Mesenchymal stem cell (in vitro differentiated cells and primary cell): ENCODE data around the gene COL23A1.
A peak's percentile ranks its signal among the peaks of the same experiment; 100 is the strongest.

Experiments used
- DNase-seq: peaks from one replicate; pipeline ENCODE4 v3.0.0-alpha.2; 2013
- H2AFZ ChIP-seq: one replicate; pipeline ENCODE4 v1.6.1; 2013; ENCODE audit warnings: low read depth, mild to moderate bottlenecking, control low read depth, inconsistent platforms, low read length, moderate library complexity
- H2AK5ac ChIP-seq: 2 replicates; pipeline ENCODE4 v1.6.1; 2013; ENCODE audit warnings: low read length, moderate library complexity, mild to moderate bottlenecking, inconsistent platforms; ENCODE audit not compliant: severe bottlenecking
- H2BK120ac ChIP-seq: one replicate; pipeline ENCODE4 v1.6.1; 2013; ENCODE audit warnings: low read depth, mild to moderate bottlenecking, inconsistent platforms, low read length, moderate library complexity
- H2BK12ac ChIP-seq, 2 experiments: one replicate each; pipeline ENCODE4 v1.6.1; 2013; ENCODE audit warnings: inconsistent platforms in 2 of 2, low read length in 2 of 2, mild to moderate bottlenecking in 2 of 2, moderate library complexity in 2 of 2, control low read depth in 1 of 2
- H2BK15ac ChIP-seq: one replicate; pipeline ENCODE4 v1.6.1; 2013; ENCODE audit warnings: mild to moderate bottlenecking, low read depth, inconsistent platforms; ENCODE audit not compliant: poor library complexity, severe bottlenecking
- H2BK5ac ChIP-seq: 2 replicates; pipeline ENCODE4 v1.6.1; 2013; ENCODE audit warnings: low read depth, mild to moderate bottlenecking, low read length, control low read depth, inconsistent platforms; ENCODE audit not compliant: poor library complexity, severe bottlenecking
- H3K14ac ChIP-seq, 2 experiments: one replicate each; pipeline ENCODE4 v1.6.1; 2013; ENCODE audit warnings: inconsistent platforms in 2 of 2, low read length in 2 of 2, control low read depth in 1 of 2, mild to moderate bottlenecking in 1 of 2, moderate library complexity in 1 of 2
- H3K18ac ChIP-seq, 2 experiments: one replicate each; pipeline ENCODE4 v1.6.1; 2013; ENCODE audit warnings: inconsistent platforms in 2 of 2, low read length in 2 of 2, control low read depth in 1 of 2, low read depth in 1 of 2, mild to moderate bottlenecking in 1 of 2
- H3K23ac ChIP-seq, 2 experiments: one replicate each; pipeline ENCODE4 v1.6.1; 2013; ENCODE audit warnings: inconsistent platforms in 2 of 2, low read length in 2 of 2, mild to moderate bottlenecking in 2 of 2, moderate library complexity in 2 of 2, control low read depth in 1 of 2
- H3K27ac ChIP-seq: 2 replicates; pipeline ENCODE4 v1.5.1; 2013; ENCODE audit warnings: mild to moderate bottlenecking, moderate library complexity, low read length, control low read depth, inconsistent platforms; ENCODE audit not compliant: poor library complexity, severe bottlenecking
- H3K27me3 ChIP-seq, 2 experiments: 2 replicates each; pipeline versions ENCODE4 v1.6.1 to v1.7.0; 2013; ENCODE audit warnings: low read length in 2 of 2, mild to moderate bottlenecking in 2 of 2, moderate library complexity in 2 of 2, control low read depth in 1 of 2, inconsistent platforms in 1 of 2; ENCODE audit not compliant: control insufficient read depth in 1 of 2, insufficient read depth in 1 of 2
- H3K36me3 ChIP-seq, 2 experiments: 2 replicates each; pipeline versions ENCODE4 v1.6.1 to v1.7.0; 2013; ENCODE audit warnings: low read length in 2 of 2, control low read depth in 1 of 2, inconsistent platforms in 1 of 2, low read depth in 1 of 2, mild to moderate bottlenecking in 1 of 2; ENCODE audit not compliant: insufficient read depth in 2 of 2, control insufficient read depth in 1 of 2
- H3K4ac ChIP-seq, 2 experiments: one replicate each; pipeline ENCODE4 v1.6.1; 2013; ENCODE audit warnings: inconsistent platforms in 2 of 2, low read length in 2 of 2, mild to moderate bottlenecking in 2 of 2, moderate library complexity in 2 of 2, control low read depth in 1 of 2, low read depth in 1 of 2
- H3K4me1 ChIP-seq: 2 replicates; pipeline ENCODE4 v1.6.1; 2013; ENCODE audit warnings: low read depth, low read length, control low read depth; ENCODE audit not compliant: control insufficient read depth, insufficient read depth
- H3K4me2 ChIP-seq: 2 replicates; pipeline ENCODE4 v1.6.1; 2013; ENCODE audit warnings: low read length, mild to moderate bottlenecking, inconsistent platforms; ENCODE audit not compliant: poor library complexity, severe bottlenecking
- H3K4me3 ChIP-seq, 2 experiments: 2 replicates each; pipeline versions ENCODE4 v1.5.1 to v1.7.0; 2013; ENCODE audit warnings: low read length in 2 of 2, mild to moderate bottlenecking in 2 of 2, control low read depth in 1 of 2, low read depth in 1 of 2; ENCODE audit not compliant: insufficient read depth in 1 of 2
- H3K79me1 ChIP-seq: replicated peaks from 2 replicates; pipeline ENCODE4 v1.6.1; 2013; ENCODE audit warnings: mild to moderate bottlenecking, control low read depth, low read length, inconsistent platforms; ENCODE audit not compliant: poor library complexity, severe bottlenecking
- H3K9ac ChIP-seq: 2 replicates; pipeline ENCODE4 v1.7.0; 2013; ENCODE audit warnings: mild to moderate bottlenecking, low read length, moderate library complexity
- H3K9me3 ChIP-seq: 2 replicates; pipeline ENCODE4 v1.7.0; 2013; ENCODE audit warnings: mild to moderate bottlenecking, low read length; ENCODE audit not compliant: control insufficient read depth
- H4K8ac ChIP-seq: one replicate; pipeline ENCODE4 v1.6.1; 2013; ENCODE audit warnings: inconsistent platforms, mild to moderate bottlenecking, low read length, moderate library complexity
- H4K91ac ChIP-seq: one replicate; pipeline ENCODE4 v1.6.1; 2013; ENCODE audit warnings: mild to moderate bottlenecking, low read length, inconsistent platforms
- WGBS: methylation state at CpG from one replicate; pipeline ENCODE4 v1.1.7; 2013; ENCODE audit warnings: mixed read lengths; 5-methylcytosine and 5-hydroxymethylcytosine counted together

COL23A1 gene

GRCh38 chr5:178241688-178242231 is 348.4 kb downstream of the COL23A1 start:
- Histone ChIP-seq H4K91ac (no peak overlapping the region), H2BK12ac (no peak overlapping the region), H2BK5ac (no peak overlapping the region), H2AK5ac (no peak overlapping the region), H3K27me3 (peaks cover 0 to 18% of the 10 kb centered on the region in 2 experiments), H3K14ac (no peak overlapping the region), H2BK120ac (no peak overlapping the region), H3K79me1 (no peaks in the 10 kb centered on the region), H3K4ac (no peak overlapping the region), H3K36me3 (no peaks in the 10 kb centered on the region), H3K9ac (no peak overlapping the region), H2BK15ac (no peak overlapping the region), H3K18ac (no peak overlapping the region), H3K27ac (no peak overlapping the region), H3K23ac (no peak overlapping the region), H3K4me1 (peaks cover 4% of the 10 kb centered on the region), H3K4me2 (no peak overlapping the region), H3K9me3 (no peaks in the 10 kb centered on the region), H3K4me3 (no peak overlapping the region), H4K8ac (peak overlapping the region; percentile 28), H2AFZ (no peak overlapping the region)
- DNase-seq, result no peak
- WGBS, result 94% methylated on average over 12 of the region's 15 CpGs

DNA sequence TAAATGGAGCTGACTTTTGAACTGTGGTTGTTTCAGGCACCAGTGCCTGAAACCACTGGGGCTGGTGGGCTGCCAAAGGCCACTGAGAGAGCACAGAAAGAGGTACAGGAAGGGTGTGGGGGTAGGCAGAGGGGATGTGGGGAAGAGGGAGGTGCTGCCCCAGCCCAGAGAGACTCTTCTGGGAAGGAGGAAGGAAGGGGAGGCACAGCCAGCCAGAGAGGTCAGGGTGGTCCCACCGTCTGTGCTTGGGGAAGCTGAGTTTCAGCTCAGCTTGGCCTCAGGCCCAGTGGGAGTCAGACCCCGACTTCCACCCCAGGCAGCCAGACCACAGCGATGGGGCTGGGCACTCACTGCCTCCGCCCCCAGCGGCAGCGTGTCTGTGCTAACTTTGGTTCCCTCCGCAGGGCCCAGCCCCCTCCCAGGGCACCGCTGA is 348.9 kb downstream of the COL23A1 start:
- Histone ChIP-seq H3K4me2 (no peak overlapping the region), H2AFZ (no peak overlapping the region), H3K27ac (no peak overlapping the region), H2BK12ac (no peak overlapping the region), H3K14ac (no peak overlapping the region), H4K91ac (no peak overlapping the region), H3K4me3 (no peak overlapping the region), H3K4ac (no peak overlapping the region), H4K8ac (no peak overlapping the region), H3K4me1 (peaks cover 4% of the 10 kb centered on the region), H2BK5ac (no peak overlapping the region), H2BK120ac (no peak overlapping the region), H3K79me1 (no peaks in the 10 kb centered on the region), H3K9ac (no peak overlapping the region), H2BK15ac (no peak overlapping the region), H3K18ac (no peak overlapping the region), H2AK5ac (no peak overlapping the region), H3K9me3 (no peaks in the 10 kb centered on the region), H3K27me3 (peaks cover 0 to 13% of the 10 kb centered on the region in 2 experiments), H3K23ac (no peak overlapping the region), H3K36me3 (no peaks in the 10 kb centered on the region)
- WGBS, result 82% methylated on average over 8 of the region's 8 CpGs
- DNase-seq, result no peak

DNA sequence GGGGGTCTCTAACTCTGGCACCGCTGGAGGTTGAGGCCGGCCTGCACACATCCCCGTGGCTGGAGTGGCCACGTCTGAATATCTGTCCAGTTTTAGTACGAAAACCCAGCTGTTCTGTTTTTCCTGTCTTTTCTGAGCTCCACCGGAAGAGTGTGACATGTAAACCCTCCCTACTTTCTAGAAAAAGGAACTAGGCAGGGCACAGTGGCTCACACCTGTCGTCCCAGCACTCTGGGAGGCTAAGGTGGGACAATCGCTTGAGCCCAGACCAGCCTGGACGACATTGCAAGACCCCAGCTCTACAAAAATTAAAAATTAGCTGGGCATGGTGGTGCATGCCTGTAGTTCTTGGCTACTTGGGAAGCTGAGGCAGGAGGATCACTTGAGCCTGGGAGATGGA is 349.4 kb downstream of the COL23A1 start:
- no peaks in the 10 kb centered on the region for H3K9me3 ChIP-seq
- DNase-seq, result no peak
- H4K91ac ChIP-seq, result no peak overlapping the region
- no peak overlapping the region for H2BK15ac ChIP-seq
- H3K4me3 ChIP-seq, result no peak overlapping the region
- H3K4me1 ChIP-seq, result peaks cover 4% of the 10 kb centered on the region
- H2BK5ac ChIP-seq, result no peak overlapping the region
- H3K36me3 ChIP-seq, result no peaks in the 10 kb centered on the region
- H3K14ac ChIP-seq, result no peak overlapping the region
- no peak overlapping the region for H3K9ac ChIP-seq
- H3K18ac ChIP-seq, result no peak overlapping the region
- 94% methylated on average over 9 of the region's 9 CpGs for WGBS
- peaks cover 0 to 8% of the 10 kb centered on the region in 2 experiments for H3K27me3 ChIP-seq
- H2BK12ac ChIP-seq, result no peak overlapping the region
- no peak overlapping the region for H3K4ac ChIP-seq
- no peak overlapping the region for H4K8ac ChIP-seq
- H3K27ac ChIP-seq, result no peak overlapping the region
- H2BK120ac ChIP-seq, result no peak overlapping the region
- H2AK5ac ChIP-seq, result no peak overlapping the region
- H3K79me1 ChIP-seq, result no peaks in the 10 kb centered on the region
- no peak overlapping the region for H3K23ac ChIP-seq
- H2AFZ ChIP-seq, result no peak overlapping the region
- no peak overlapping the region for H3K4me2 ChIP-seq

DNA sequence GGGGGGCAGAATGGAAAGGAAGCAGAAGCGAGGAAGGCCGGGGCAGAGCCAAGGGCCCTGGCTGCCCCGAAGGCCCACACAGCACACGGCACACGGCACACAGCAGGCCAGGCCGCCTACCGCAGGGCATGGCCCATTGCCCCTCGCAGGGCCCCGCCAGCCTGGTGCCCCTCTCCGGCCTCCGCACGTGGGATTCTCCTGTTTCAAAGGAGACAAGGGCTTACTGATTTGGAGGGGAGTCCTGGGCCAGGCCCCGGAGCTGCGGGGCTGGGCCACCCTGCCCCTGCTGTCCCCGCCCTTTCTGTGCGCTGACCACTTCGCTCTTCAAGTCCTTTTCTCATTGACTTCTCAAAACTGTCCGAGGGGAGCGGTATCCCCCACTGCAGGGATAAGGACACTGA is 349.9 kb downstream of the COL23A1 start:
- H3K4me1 ChIP-seq, result peaks cover 4% of the 10 kb centered on the region
- H3K23ac ChIP-seq, result no peak overlapping the region
- no peak for DNase-seq
- H4K8ac ChIP-seq, result no peak overlapping the region
- H2AK5ac ChIP-seq, result no peak overlapping the region
- 90% methylated on average over 19 of the region's 19 CpGs for WGBS
- no peak overlapping the region for H3K9ac ChIP-seq
- no peak overlapping the region for H3K27ac ChIP-seq
- H3K79me1 ChIP-seq, result no peaks in the 10 kb centered on the region
- H4K91ac ChIP-seq, result no peak overlapping the region
- H2BK12ac ChIP-seq, result no peak overlapping the region
- H3K14ac ChIP-seq, result no peak overlapping the region
- H2BK120ac ChIP-seq, result no peak overlapping the region
- peaks cover 0 to 4% of the 10 kb centered on the region in 2 experiments for H3K27me3 ChIP-seq
- no peak overlapping the region for H3K4ac ChIP-seq
- H3K4me3 ChIP-seq, result no peak overlapping the region
- H3K4me2 ChIP-seq, result no peak overlapping the region
- H2AFZ ChIP-seq, result no peak overlapping the region
- H3K9me3 ChIP-seq, result no peaks in the 10 kb centered on the region
- H3K36me3 ChIP-seq, result no peaks in the 10 kb centered on the region
- no peak overlapping the region for H2BK5ac ChIP-seq
- no peak overlapping the region for H3K18ac ChIP-seq
- no peak overlapping the region for H2BK15ac ChIP-seq
